ENCODE results near the gene CPNE4. TPM values are rescaled to one million over a fixed set of nuclear protein-coding genes. Genes with fewer than 3 reads are reported as not detected.

Gene CPNE4
- total RNA-seq, 1 experiment from 2014 or later, result 0.48 TPM

- no peak for DNase-seq (ENCODE audit: low read depth)
Measured at GRCh38 chr3:131797776-131798175, 237.0 kb downstream of the CPNE4 start.

DNA sequence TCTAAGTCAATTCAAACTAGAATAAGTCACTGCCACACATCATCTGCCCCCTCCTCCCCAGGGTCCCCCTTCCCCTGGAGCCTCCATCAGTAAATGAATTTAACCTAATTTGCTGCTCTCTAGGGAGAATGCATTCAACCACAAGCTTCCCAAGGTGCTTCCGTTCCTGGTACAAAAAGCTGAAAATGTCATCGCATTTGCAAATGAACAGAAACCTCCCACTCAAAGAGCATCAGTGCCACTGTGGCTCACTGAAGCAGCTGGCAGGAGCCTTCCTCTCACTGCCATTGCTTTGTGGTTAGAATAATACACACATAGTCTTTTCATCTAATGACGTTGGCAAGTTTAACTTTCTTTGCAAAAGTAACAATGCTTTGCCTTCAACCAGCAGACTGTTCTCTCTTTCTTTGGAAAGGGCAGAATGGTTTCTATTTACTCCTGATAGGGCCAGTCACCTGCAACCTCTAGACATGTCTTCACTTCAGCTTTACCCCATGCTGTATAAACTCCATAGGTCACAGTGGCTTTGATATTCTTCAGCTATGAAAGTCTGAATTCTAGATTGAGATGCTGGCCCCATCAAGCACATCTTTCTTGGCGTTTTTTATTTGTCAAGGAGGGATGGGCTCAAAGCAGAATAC, 238.1 kb downstream of the CPNE4 start:
- DNase-seq (ENCODE audit: low read depth), result no peak

DNA sequence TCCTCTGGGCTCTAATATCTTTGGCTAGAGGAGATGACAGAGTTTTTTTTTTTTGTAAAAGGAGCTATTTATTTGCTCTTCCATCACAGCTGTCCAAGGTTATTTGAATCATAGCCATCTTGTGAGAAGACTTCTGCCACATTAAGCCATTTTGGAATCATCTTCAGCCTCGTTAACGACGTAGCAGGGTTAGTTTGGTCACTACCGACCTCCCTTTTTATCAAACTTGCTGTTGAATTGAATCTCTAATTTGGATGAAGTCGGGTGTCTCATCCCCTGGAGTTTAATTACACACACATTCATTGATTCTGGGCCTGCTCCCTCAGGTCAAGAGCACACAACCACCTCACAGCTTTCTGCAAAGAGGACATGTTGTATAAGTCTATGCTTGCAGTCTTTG, 238.7 kb downstream of the CPNE4 start:
- no peak for DNase-seq (ENCODE audit: low read depth)

DNA sequence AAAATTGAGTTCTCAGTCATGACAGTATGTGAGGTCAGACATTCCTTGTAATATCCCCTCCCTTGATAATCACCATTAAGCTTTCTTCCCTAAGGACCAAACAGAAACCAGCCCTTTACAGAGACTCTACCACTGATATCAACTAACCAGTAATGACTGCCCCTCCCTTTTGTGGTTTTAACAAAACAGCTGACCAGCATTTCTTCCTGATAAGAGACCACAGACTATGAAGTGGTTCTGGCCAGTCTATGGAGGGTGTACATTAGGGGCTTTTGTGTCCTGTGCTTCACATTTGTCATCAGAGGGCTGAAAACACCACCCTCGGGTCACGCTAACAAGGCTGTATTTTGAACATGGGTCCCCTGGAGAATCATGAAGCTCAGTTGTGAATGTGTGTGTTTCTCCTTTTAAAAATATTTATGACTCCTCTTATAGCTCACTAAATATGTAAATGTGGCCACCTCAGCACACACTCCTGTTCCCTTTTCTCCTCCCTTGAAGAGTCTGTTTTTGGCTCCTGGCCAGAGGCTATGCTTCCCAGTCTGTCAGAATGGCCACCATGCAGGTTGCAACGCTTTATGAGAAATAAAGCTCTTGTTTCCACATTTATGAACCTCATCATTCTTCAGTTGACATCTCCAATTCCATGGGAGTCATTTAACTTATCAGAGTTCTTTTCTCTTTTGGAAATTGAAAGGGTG, 239.3 kb downstream of the CPNE4 start:
- peak; percentile 60 for DNase-seq (ENCODE audit: low read depth)

GRCh38 chr3:131794766-131795388, 239.9 kb downstream of the CPNE4 start:
- DNase-seq (ENCODE audit: low read depth), result peak; percentile 57

GRCh38 chr3:131793870-131794269, 240.9 kb downstream of the CPNE4 start:
- DNase-seq (ENCODE audit: low read depth), result no peak

DNA sequence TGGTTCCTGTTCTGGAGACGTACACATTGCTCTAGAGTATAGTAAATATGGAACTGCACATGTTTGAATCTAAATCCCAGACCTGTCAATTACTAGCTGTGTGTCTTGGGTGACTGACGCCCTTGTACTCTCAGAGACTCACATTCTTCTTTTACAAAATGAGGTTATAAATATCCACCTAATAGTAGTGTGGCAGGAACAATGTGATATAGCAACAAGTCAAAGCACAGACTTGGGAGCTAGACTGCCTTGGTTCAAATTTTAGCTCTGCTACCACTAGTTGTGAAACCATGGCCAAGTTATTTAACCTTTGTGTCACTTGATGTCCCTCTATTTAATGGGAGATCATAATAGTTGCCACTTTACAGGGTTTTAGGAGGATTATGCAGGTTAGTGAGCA, 245.6 kb downstream of the CPNE4 start:
- DNase-seq (ENCODE audit: low read depth), result no peak

DNA sequence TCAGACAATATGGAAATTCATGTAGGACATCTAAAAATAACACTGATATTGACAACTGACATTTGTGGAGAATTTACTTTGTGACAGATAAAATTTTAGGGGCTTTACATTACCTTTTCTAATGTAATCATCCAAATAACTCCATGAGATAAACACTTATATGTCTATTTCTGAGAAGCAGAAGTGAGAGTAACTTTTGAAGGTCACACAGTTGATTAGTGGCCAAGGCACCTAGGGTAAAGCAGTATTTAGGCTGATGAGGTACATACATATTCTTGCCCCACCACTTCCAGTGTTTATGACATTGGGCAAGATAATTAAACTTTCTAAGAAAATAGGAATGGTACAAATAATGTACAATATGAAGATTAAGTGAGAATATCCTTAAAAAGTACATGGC, 248.4 kb downstream of the CPNE4 start:
- DNase-seq (ENCODE audit: low read depth), result no peak

DNA sequence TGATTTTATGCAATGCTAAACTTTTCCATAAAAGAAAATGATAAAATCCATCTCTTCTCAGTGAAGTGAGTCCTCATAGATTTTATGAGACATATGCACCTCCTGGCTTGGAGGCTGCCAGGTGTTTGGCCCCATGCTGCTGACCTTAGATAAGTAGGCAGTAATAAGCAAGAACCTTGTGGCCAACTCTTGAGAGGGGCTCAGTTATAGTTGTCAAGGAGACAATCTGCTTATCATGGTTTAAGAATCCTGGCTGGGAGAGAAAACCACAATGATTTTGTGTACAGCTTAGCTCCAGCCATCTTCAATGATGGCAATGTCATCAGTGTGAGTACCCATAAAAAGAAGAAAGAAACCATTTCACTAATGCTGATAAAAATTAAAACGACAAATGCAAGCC, 252.1 kb downstream of the CPNE4 start:
- DNase-seq (ENCODE audit: low read depth), result no peak

DNA sequence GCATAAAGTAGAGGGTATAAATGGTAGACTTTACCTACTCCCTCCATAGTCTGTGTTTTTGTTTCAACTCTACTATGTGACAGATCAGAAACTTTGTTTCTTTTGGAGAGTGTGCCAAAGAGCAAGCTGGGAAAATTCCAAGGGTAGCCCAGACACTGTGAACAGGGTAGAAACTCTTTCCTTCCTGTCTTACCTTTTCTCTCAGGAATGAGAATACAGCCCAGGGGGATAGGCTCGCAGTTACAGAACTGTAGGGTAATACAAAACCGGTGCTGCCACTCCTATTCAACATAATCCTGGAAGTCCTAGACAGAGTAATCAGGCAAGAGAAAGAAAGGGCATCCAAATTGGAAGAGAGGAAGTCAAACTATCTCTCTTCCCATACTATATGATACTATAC, 256.3 kb downstream of the CPNE4 start:
- no peak for DNase-seq (ENCODE audit: low read depth)

GRCh38 chr3:131775650-131776049, 259.2 kb downstream of the CPNE4 start:
- no peak for DNase-seq (ENCODE audit: low read depth)

- no peak for DNase-seq (ENCODE audit: low read depth)
Measured at GRCh38 chr3:131772269-131773026, 262.4 kb downstream of the CPNE4 start.

- DNase-seq (ENCODE audit: low read depth), result no peak
Measured at GRCh38 chr3:131762981-131763564, 271.7 kb downstream of the CPNE4 start.

DNA sequence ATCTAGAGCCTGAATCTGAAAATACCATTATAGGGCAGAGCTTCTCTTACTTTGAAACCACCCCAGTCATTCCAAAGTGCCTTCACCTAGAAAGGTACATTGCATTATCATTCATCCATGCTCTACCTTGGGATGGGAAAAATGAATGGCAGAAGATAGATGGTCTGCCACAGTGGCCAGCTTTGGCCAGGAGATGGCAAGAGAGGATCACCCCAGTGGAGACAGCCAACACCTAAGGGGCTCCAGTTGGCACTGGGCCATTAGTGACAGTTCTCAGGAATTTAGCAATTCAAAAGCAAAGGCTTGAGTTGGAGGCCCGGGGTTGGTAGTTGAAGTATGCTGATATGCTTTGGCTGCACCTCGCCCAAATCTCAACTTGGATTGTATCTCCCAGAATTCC, 278.4 kb downstream of the CPNE4 start:
- no peak for DNase-seq (ENCODE audit: low read depth)

- no peak for DNase-seq (ENCODE audit: low read depth)
Measured at GRCh38 chr3:131755380-131755779, 279.4 kb downstream of the CPNE4 start.

- DNase-seq (ENCODE audit: low read depth), result no peak
Measured at GRCh38 chr3:131750256-131750655, 284.6 kb downstream of the CPNE4 start.

GRCh38 chr3:131749826-131750225, 285.0 kb downstream of the CPNE4 start:
- no peak for DNase-seq (ENCODE audit: low read depth)

GRCh38 chr3:131747466-131747865, 287.3 kb downstream of the CPNE4 start:
- DNase-seq (ENCODE audit: low read depth), result no peak

DNA sequence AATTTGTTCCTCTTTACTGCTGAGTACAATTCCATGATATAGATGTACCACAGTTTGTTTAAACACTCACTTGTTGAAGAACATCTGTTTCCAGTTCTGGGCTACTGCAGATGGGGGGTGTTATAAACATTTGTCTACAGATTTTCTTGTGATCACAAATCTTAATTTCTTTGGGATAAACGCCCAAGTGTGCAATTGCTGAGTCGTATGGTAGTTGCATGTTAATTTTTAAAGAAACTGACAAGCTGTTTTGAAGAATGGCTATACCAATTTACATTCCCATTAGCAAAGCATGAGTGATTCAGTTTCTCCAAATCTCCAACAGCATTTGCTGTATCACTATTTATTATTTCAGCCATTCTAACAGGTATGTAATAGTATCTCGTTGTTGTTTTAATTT, 290.0 kb downstream of the CPNE4 start:
- no peak for DNase-seq (ENCODE audit: low read depth)

DNA sequence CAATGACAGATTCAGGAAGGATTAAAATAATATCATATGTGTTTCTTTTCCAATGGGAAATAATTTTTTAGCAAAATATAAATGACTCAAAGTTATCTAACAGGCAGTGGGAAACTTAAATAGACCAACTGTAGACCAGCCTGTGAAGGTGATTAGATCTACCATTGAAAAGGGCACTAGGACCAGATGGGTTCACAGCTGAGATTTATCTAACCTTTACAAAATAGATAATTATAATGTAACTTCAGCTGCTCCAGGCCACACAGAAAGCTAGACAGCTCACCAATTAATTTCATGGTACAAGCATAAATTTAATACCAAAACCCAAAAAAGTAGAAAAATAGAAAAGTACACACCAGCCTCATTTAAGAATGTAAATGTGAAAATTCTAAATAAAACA, 291.7 kb downstream of the CPNE4 start:
- no peak for DNase-seq (ENCODE audit: low read depth)

GRCh38 chr3:131739211-131739610, 295.6 kb downstream of the CPNE4 start:
- DNase-seq (ENCODE audit: low read depth), result no peak

DNA sequence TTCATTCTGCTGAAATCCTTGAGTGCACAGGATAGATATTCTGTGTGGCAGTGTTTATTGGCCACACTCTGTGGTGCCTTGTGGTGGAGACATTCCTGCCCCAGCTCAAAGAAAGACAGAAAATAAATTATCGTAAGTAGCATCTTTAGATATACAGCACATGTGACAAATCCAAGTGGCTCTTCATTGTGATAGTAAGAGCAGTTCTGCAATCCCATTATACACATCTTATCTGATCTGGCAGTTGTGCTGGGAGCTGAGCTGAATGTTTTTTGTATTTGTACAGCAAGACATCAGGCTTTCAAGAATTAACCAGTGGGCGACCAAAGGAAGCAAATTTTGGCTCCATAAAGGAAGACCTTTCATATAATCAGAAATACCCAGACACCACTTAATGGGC, 296.7 kb downstream of the CPNE4 start:
- DNase-seq (ENCODE audit: low read depth), result no peak

Measured in RPMI7951 (cell line).